Measurements from ENCODE around the gene ZNF486.
"Not testable (repeated sequence)": the region's sequence is repeated elsewhere in the genome, so short reads cannot be mapped to it uniquely, and the experiment has no call there.

Gene ZNF486

GRCh38 chr19:20167020-20167644 is at the start of gene ZNF486:
Gene ZNF486, plus strand, starts transcription at chr19:20167214. Its CDS starts 117 bp downstream, at chr19:20167331.
- peak; percentile 70 to 83 (median 79) for DNase-seq

GRCh38 chr19:20118064-20118839 is 48.8 kb upstream of the ZNF486 start:
- DNase-seq, result not testable (repeated sequence)

GRCh38 chr19:20124879-20125278 is 42.1 kb upstream of the ZNF486 start:
- DNase-seq, result no peak

GRCh38 chr19:20132933-20133332 is 34.1 kb upstream of the ZNF486 start:
- not testable (repeated sequence) for DNase-seq

- DNase-seq, result not testable (repeated sequence)
These were observed 29.3 kb upstream of the ZNF486 start for GRCh38 chr19:20137714-20138113.

- no peak for DNase-seq
These were observed 15.3 kb upstream of the ZNF486 start for GRCh38 chr19:20151617-20152145.

- DNase-seq, result not testable (repeated sequence)
These were observed 14.5 kb upstream of the ZNF486 start for GRCh38 chr19:20152506-20152905.

GRCh38 chr19:20153281-20153680 is 13.7 kb upstream of the ZNF486 start:
- DNase-seq, result no peak

- DNase-seq, result no peak
These were observed 12.4 kb upstream of the ZNF486 start for GRCh38 chr19:20154636-20155035.

- no peak for DNase-seq
These were observed 4.2 kb upstream of the ZNF486 start for GRCh38 chr19:20162821-20163220.

- no peak for DNase-seq
These were observed 2.6 kb upstream of the ZNF486 start for GRCh38 chr19:20164456-20164855.

GRCh38 chr19:20165971-20166592 is 932 bp upstream of the ZNF486 start:
- no peak for DNase-seq

- DNase-seq, result no peak
These were observed 673 bp downstream of the ZNF486 start for GRCh38 chr19:20167651-20168122.

- no peak for DNase-seq
These were observed 4.3 kb downstream of the ZNF486 start for GRCh38 chr19:20171285-20171684.

GRCh38 chr19:20175848-20176247 is 8.8 kb downstream of the ZNF486 start:
- not testable (repeated sequence) for DNase-seq

- not testable (repeated sequence) for DNase-seq
These were observed 12.9 kb downstream of the ZNF486 start for GRCh38 chr19:20179956-20180355.

GRCh38 chr19:20182222-20182785 is 15.3 kb downstream of the ZNF486 start:
- no peak for DNase-seq

- DNase-seq, result no peak
These were observed 19.2 kb downstream of the ZNF486 start for GRCh38 chr19:20186174-20186573.

- DNase-seq, result no peak
These were observed 30.7 kb downstream of the ZNF486 start for GRCh38 chr19:20197747-20198146.

- DNase-seq, result no peak
These were observed 42.0 kb downstream of the ZNF486 start for GRCh38 chr19:20209051-20209450.

GRCh38 chr19:20214366-20214765 is 47.4 kb downstream of the ZNF486 start:
- not testable (repeated sequence) for DNase-seq

GRCh38 chr19:20221605-20222004 is 54.6 kb downstream of the ZNF486 start:
- DNase-seq, result not testable (repeated sequence)

- no peak for DNase-seq
These were observed 66.1 kb downstream of the ZNF486 start for GRCh38 chr19:20233105-20233504.

All from activated CD4-positive, CD25-positive, alpha-beta regulatory T cell (primary cell).